Measurements from ENCODE around the gene PCBP3.

The PCBP3 gene

GRCh38 chr21:45945868-45946210 lies 302.3 kb downstream of the PCBP3 start:
- TF ChIP-seq CTCF (IDR thresholded peaks at IDR 0.05; ENCODE audit: low read length, missing control alignments), result no peak
- DNase-seq (ENCODE audit: low read depth), result no peak
- H3K4me3 ChIP-seq (replicated peaks; ENCODE audit: low read depth, low read length), result no peak overlapping the region

- no peak overlapping the region for H3K4me3 ChIP-seq (replicated peaks; ENCODE audit: low read depth, low read length)
- no peak for TF ChIP-seq CTCF (IDR thresholded peaks at IDR 0.05; ENCODE audit: low read length, missing control alignments)
- no peak for DNase-seq (ENCODE audit: low read depth)
Observed at GRCh38 chr21:45947296-45947695, 303.8 kb downstream of the PCBP3 start.

- no peak for TF ChIP-seq CTCF (IDR thresholded peaks at IDR 0.05; ENCODE audit: low read length, missing control alignments)
- no peak for DNase-seq (ENCODE audit: low read depth)
- no peak overlapping the region for H3K4me3 ChIP-seq (replicated peaks; ENCODE audit: low read depth, low read length)
Observed at GRCh38 chr21:45947716-45948255, 304.3 kb downstream of the PCBP3 start.

- no peak overlapping the region for H3K4me3 ChIP-seq (replicated peaks; ENCODE audit: low read depth, low read length)
- no peak for TF ChIP-seq CTCF (IDR thresholded peaks at IDR 0.05; ENCODE audit: low read length, missing control alignments)
- DNase-seq (ENCODE audit: low read depth), result no peak
Observed at GRCh38 chr21:45948576-45949141, 305.1 kb downstream of the PCBP3 start.

- no peak for DNase-seq (ENCODE audit: low read depth)
- H3K4me3 ChIP-seq (replicated peaks; ENCODE audit: low read depth, low read length), result no peak overlapping the region
- TF ChIP-seq CTCF (IDR thresholded peaks at IDR 0.05; ENCODE audit: low read length, missing control alignments), result no peak
Observed at GRCh38 chr21:45949928-45950739, 306.6 kb downstream of the PCBP3 start.

- TF ChIP-seq CTCF (IDR thresholded peaks at IDR 0.05; ENCODE audit: low read length, missing control alignments), result no peak
- DNase-seq (ENCODE audit: low read depth), result peak; percentile 61
- H3K4me3 ChIP-seq (replicated peaks; ENCODE audit: low read depth, low read length), result no peak overlapping the region
Observed at GRCh38 chr21:45950740-45951515, 307.4 kb downstream of the PCBP3 start.
